HG03108 (cell line): Measurements from ENCODE around the gene PRM2.

ENCODE experiments used
- ATAC-seq: cut with Tn5 transposase; IDR thresholded peaks from one replicate; pipeline ENCODE4 v1.9.1; 2021; ENCODE audit warnings: moderate library complexity; ENCODE audit not compliant: unreplicated experiment

Gene PRM2

GRCh38 chr16:11250786-11251524 is 25.3 kb downstream of the PRM2 start:
- no peak for ATAC-seq

- no peak for ATAC-seq
Measured at GRCh38 chr16:11250091-11250785, 26.0 kb downstream of the PRM2 start.

- no peak for ATAC-seq
Measured at GRCh38 chr16:11249233-11250061, 26.8 kb downstream of the PRM2 start.

GRCh38 chr16:11248133-11248532 is 28.1 kb downstream of the PRM2 start:
- ATAC-seq: no peak

- ATAC-seq: no peak
Measured at GRCh38 chr16:11245988-11246387, 30.3 kb downstream of the PRM2 start.

GRCh38 chr16:11245222-11245737 is 31.0 kb downstream of the PRM2 start:
- no peak for ATAC-seq

- no peak for ATAC-seq
Measured at GRCh38 chr16:11242658-11243057, 33.6 kb downstream of the PRM2 start.

- no peak for ATAC-seq
Measured at GRCh38 chr16:11241480-11242204, 34.6 kb downstream of the PRM2 start.

- no peak for ATAC-seq
Measured at GRCh38 chr16:11240636-11241473, 35.4 kb downstream of the PRM2 start.

- no peak for ATAC-seq
Measured at GRCh38 chr16:11239644-11240632, 36.3 kb downstream of the PRM2 start.

- no peak for ATAC-seq
Measured at GRCh38 chr16:11238272-11239202, 37.7 kb downstream of the PRM2 start.

GRCh38 chr16:11236461-11237254 is 39.6 kb downstream of the PRM2 start:
- ATAC-seq: no peak

- ATAC-seq: no peak
Measured at GRCh38 chr16:11235703-11235991, 40.6 kb downstream of the PRM2 start.

- no peak for ATAC-seq
Measured at GRCh38 chr16:11234884-11235702, 41.2 kb downstream of the PRM2 start.

GRCh38 chr16:11233727-11234376 is 42.4 kb downstream of the PRM2 start:
- no peak for ATAC-seq
